ENCODE data around the gene NOXA1.

Gene NOXA1

DNA sequence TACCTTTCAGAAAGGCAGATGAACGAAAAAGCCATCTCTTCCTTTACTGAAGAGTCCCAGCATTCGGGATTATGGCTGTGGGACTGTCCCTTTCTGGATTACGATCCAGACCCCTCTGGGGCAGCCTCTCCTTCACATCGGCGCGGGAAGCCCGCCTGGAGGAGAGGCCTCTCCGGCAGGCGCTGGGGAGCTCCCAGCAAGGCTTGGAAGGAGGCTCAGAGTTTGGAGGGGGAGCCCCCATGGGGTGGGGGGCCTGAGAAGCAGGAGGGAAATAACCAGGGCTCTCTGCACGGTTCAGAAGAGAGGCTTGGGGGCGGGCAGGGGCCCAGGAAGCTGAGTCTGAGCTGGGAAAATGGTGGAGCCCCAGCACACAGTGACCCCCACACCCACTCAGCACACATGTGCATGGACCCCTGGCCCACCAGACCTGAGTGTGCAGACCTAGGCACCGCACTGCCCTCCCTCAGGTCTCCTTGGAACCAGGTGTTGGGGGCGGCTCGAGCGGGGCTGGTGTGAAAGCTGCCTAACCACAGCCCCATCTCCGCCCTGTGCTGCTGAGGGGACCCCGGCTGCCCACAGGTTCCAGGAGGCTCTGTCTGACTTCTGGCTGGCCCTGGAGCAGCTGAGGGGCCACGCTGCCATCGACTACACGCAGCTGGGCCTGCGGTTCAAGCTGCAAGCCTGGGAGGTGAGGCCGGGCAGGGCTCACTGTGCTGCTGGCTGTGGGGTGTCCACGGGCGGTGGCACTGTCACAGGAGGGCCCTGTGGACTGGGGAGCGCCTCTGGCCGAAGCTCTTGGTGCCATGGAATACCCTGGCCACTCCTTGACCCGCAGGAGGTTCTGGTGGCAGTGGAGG lies 4.5 kb downstream of the NOXA1 start:
- DNase-seq (ENCODE audit: low spot score) = no peak

DNA sequence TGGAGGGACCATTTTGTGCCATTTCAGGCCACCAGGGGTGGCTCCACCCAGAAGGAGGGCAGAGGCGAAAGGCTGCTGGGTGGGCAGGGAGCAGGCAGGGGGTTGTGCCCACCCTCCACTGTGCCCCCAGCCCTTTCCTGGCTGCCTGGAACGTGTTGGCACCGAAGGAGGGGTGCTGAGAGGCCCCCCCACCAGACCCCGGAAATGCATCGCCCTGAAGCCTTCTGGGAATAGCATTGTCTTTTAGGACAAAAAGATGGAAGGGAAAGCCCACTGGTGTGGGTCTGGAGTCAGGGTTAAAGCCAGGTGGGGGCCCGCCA lies 5.1 kb downstream of the NOXA1 start:
- no peak for DNase-seq (ENCODE audit: low spot score)

GRCh38 chr9:137428841-137429545 lies 5.8 kb downstream of the NOXA1 start:
- no peak for DNase-seq (ENCODE audit: low spot score)

- no peak for DNase-seq (ENCODE audit: low spot score)
These were observed 6.3 kb downstream of the NOXA1 start for GRCh38 chr9:137429546-137429890.

GRCh38 chr9:137429974-137430722 lies 7.0 kb downstream of the NOXA1 start:
- DNase-seq (ENCODE audit: low spot score) = no peak

- DNase-seq (ENCODE audit: low spot score) = no peak
These were observed 7.7 kb downstream of the NOXA1 start for GRCh38 chr9:137430723-137431415.

DNA sequence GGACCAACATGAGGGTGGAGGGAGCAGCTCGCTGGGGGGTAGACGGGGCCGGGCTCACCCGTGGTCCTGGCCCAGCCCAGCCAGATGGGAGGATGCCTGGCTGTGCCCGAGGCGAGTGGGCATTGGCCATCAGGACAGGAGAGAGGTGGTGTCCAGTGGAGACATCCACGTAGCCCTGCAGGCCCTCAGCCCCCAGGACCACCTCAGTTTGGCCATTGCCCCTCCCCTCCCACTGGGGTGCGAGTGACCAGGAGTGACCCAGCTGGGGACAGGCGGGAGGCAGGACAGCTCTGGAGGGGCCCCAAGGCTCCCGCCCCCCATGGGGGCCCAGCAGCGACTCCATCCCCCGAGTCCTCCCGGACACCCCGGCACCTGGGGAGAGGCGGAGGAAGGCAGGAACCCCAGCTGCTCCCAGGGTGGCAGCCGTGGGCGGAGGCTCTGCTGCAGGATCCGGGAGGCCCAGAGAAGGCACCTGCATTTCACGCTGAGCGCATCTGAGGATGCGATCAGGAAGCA lies 8.3 kb downstream of the NOXA1 start:
- DNase-seq (ENCODE audit: low spot score) = no peak

GRCh38 chr9:137432687-137433348 lies 9.6 kb downstream of the NOXA1 start:
- no peak for DNase-seq (ENCODE audit: low spot score)

- DNase-seq (ENCODE audit: low spot score) = no peak
These were observed 10.2 kb downstream of the NOXA1 start for GRCh38 chr9:137433349-137433915.

GRCh38 chr9:137433916-137434431 lies 10.8 kb downstream of the NOXA1 start:
- no peak for DNase-seq (ENCODE audit: low spot score)

- no peak for DNase-seq (ENCODE audit: low spot score)
These were observed 11.5 kb downstream of the NOXA1 start for GRCh38 chr9:137434498-137435380.

DNA sequence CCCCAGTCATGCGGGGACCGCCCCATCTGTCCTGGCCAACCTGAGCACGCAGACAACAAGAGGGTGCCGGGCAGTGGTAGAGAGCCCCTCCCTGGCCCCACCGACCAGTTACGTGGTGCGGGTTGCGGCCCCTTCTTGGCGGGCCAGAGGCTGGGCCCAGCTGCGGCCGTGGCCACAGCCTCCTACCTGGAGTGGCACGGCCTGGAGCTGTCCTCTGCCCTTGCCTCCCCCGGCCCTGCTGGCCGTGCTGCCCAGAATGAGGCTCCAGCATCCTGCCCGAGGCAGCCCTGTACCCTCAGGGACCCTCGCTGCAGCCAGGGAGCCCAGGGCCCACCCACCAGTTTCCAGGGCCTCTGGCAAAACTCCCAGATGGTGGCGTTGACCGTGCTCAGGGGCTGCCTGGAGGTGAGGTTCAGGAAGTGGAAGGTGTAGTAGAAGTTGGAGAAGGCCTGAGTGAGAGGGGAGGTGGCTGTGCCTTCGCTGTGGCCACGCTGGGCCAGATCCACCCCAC lies 12.2 kb downstream of the NOXA1 start:
- no peak for DNase-seq (ENCODE audit: low spot score)

DNA sequence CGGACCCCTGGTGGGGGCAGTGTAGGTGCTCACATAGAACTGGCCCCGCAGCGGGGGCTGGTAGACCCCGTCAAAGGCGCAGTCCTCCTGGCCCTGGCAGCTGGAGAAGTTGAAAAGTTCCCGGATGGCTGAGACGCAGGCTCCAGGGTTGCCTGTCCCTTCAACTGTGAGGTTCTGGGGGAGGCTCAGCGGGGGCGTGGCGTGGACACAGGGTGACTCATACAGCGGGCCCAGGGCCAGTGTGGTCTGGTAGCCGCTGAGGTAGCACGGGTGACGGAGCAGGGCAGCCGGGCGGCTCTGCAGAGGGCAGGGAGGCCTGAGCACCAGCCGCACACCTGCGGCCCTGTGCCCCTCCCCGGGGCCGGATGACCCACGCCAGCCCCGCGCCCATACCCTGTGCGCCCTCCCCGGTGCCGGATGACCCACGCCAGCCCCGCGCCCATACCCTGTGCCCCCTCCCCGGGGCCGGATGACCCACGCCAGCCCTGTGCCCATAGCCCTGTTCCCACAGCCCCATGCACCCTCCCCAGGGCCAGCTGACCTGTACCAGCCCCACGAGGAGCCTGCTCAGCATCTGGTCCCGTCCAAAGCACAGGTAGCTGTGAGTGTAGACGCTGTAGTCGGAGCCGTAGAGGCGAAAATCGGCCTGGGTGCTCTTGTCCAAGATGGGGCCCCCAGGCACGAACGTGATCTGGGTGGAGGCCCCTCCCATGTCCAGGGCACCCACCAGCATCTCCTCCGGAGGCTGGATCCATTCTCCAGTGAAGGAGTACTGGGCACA lies 13.0 kb downstream of the NOXA1 start:
- DNase-seq (ENCODE audit: low spot score) = no peak

DNA sequence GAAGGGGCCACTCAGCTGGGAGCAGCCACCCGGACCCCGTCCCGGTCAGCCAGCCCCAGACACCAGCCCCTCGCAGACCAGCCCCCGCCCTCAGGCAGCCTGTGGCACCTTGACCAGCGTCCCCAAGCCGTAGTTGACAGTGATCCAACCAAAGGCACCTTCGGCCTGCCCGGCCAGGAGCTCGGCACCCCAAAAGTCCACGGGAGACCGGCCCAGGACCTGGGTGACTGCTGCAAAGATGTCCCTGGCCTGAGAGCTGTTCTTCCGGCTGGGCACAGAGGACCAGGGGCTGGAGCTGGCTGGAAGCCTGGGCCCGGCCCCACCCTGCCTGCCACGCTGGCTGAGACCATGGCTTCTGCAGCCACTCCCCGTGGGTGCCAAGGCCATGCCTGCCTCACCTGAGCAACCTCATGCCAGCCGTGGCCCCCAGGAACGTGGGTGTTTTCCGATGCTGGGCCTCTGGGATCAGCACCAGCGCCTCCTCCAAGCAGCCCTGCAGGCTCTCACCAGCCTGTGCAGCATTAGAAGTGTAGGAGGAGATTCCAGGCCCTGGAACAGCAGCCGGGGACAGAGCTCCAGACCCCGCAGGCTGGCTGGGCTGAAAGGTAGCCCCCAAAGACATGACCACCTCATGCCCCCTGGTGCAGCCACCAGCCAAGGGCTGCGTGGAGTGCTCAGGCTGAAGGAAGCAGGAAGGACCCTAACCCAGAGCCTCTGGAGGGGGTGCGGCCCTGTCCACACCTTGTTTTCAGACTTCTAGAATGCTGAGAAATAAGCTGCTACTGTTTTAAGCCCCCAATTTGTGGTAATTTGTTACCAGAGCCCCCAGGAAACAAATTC lies 13.8 kb downstream of the NOXA1 start:
- no peak for DNase-seq (ENCODE audit: low spot score)

- no peak for DNase-seq (ENCODE audit: low spot score)
These were observed 14.7 kb downstream of the NOXA1 start for GRCh38 chr9:137437691-137438590.

DNA sequence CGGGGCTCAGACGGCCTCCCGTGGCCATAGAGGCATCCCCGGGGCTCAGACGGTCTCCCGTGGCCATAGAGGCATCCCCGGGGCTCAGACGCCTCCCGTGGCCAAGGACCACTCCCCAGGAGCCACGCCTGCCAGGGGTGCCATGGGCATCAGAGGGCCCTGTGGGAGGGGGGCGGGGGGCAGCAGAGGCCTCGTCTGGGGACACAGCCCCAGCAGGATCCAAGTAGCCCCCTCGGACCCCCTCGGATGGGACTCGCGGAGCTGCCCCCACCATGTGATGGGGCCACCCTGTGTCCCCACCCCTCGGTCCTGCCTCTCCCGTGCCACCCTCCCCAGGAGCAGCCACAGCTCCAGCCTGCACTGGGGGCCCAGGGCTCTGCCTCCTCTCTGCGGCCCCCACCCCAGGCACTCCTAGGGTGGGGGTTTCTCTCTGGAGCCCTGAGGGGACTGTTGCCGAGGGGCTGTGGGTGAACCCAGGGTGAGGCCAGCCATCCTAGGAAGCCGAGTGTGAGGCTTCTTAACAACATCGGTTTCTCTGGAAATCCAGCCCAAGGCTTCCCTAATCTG lies 15.5 kb downstream of the NOXA1 start:
- DNase-seq (ENCODE audit: low spot score) = no peak

Data from globus pallidus (tissue), 1 donor.